ENCODE results near the gene EHF. TPM values are rescaled to one million over a fixed set of nuclear protein-coding genes. Genes with fewer than 3 reads are reported as not detected.

The EHF gene
- total and polyA plus RNA-seq, 2 of the 13 experiments (the other 11 are each of a cell fraction or from before 2014, with no cell fraction given): 0.04 to 0.46 TPM

DNA sequence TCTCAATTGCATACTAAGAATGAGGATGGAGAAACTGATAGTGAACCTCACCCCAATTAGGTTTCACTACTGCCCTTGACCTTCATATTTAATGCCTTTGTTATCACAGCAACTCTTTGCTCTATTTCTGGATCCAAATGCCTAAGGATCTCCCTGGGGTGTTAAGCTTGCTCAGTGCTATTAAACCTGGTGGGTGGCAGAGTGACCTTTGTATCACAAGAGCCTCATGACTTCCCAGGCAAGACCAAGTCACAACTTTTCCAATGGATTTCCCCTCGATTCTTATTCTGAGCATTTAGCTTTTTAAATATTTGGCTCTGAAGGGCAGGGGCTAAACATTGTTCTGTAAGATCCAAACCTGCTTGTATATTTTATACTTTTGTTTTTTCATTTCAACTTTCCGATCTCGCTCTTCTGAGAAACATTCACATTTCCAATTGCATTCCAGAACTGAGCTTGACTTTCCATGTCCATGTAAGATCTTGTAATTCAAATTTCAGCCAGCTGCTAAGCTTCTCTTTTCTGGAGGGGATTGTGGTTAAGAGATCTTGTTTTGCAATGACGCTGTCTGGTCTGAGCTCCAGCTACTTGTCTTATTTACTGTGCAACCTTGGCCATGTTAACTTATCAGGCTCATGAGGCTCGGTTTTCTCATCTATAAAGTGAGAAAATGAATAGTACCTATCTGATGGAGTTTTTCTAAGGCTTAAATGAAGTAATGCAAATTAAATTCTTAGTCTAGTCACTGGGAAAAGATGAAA is 6.4 kb upstream of the EHF start (continued):
- TF ChIP-seq BORCS8-MEF2B (CRISPR knock-in tag; IDR thresholded peaks at IDR 0.05) (no peak), SNAPC4 (CRISPR knock-in tag; IDR thresholded peaks at IDR 0.05) (no peak), MED13 (CRISPR knock-in tag; IDR thresholded peaks at IDR 0.05) (no peak), ZNF33B (CRISPR knock-in tag; IDR thresholded peaks at IDR 0.05) (no peak), ZBTB38 (CRISPR knock-in tag; IDR thresholded peaks at IDR 0.05) (no peak), KLF11 (CRISPR knock-in tag; IDR thresholded peaks at IDR 0.05) (no peak), MED1 (CRISPR knock-in tag; IDR thresholded peaks at IDR 0.05) (no peak), CEBPB (IDR thresholded peaks at IDR 0.05; ENCODE audit: borderline replicate concordance, low read depth, low read length) (no peak), PRPF4 (IDR thresholded peaks at IDR 0.05; ENCODE audit: low read depth, low read length, poor library complexity, severe bottlenecking) (no peak), GTF2F1 (IDR thresholded peaks at IDR 0.05; ENCODE audit: low read length) (no peak), ZMYM2 (CRISPR knock-in tag; IDR thresholded peaks at IDR 0.05) (no peak), ADNP (CRISPR knock-in tag; IDR thresholded peaks at IDR 0.05) (no peak)
- TF ChIP-seq, protein P1, sequence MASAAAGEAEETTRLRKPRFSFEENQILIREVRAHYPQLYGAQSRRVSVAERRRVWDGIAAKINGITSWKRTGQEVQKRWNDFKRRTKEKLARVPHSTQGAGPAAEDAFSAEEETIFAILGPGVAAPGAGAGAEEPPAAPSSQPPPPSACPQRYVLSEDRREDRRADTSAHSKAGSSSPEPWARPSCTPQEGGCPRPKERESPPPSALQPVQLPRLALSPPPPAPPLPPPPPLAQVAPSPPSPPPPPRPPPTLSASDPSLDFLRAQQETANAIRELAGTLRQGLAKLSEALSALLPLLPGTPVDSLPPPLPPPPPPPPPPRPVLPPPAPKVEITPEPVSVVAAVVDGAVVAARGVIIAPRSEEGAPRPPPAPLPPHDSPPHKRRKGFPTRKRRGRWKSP (CRISPR knock-in tag; IDR thresholded peaks at IDR 0.05): no peak

Data from HepG2 (cell line).